Measurements from ENCODE around the gene RAB33A.
"Not testable (repeated sequence)": the region's sequence is repeated elsewhere in the genome, so short reads cannot be mapped to it uniquely, and the experiment has no call there.

Gene RAB33A

GRCh38 chrX:130172127-130172845 is 524 bp downstream of the RAB33A start:
- DNase-seq (ENCODE audit: low spot score): no peak

GRCh38 chrX:130173190-130173895 is 1.6 kb downstream of the RAB33A start:
- DNase-seq (ENCODE audit: low spot score): peak; percentile 78

GRCh38 chrX:130174045-130174704 is 2.4 kb downstream of the RAB33A start:
- peak; percentile 78 for DNase-seq (ENCODE audit: low spot score)

GRCh38 chrX:130174937-130175336 is 3.2 kb downstream of the RAB33A start:
- no peak for DNase-seq (ENCODE audit: low spot score)

GRCh38 chrX:130176354-130176776 is 4.6 kb downstream of the RAB33A start:
- no peak for DNase-seq (ENCODE audit: low spot score)

- DNase-seq (ENCODE audit: low spot score): no peak
Measured at GRCh38 chrX:130176942-130177341, 5.2 kb downstream of the RAB33A start.

GRCh38 chrX:130179170-130179569 is 7.4 kb downstream of the RAB33A start:
- DNase-seq (ENCODE audit: low spot score): no peak

- no peak for DNase-seq (ENCODE audit: low spot score)
Measured at GRCh38 chrX:130179579-130180215, 7.9 kb downstream of the RAB33A start.

- no peak for DNase-seq (ENCODE audit: low spot score)
Measured at GRCh38 chrX:130184168-130184567, 12.4 kb downstream of the RAB33A start.

GRCh38 chrX:130184857-130185256 is 13.1 kb downstream of the RAB33A start:
- no peak for DNase-seq (ENCODE audit: low spot score)

- DNase-seq (ENCODE audit: low spot score): no peak
Measured at GRCh38 chrX:130186651-130187050, 14.9 kb downstream of the RAB33A start.

- DNase-seq (ENCODE audit: low spot score): no peak
Measured at GRCh38 chrX:130190801-130191200, 19.0 kb downstream of the RAB33A start.

- no peak for DNase-seq (ENCODE audit: low spot score)
Measured at GRCh38 chrX:130196466-130196865, 24.7 kb downstream of the RAB33A start.

GRCh38 chrX:130197464-130197863 is 25.7 kb downstream of the RAB33A start:
- no peak for DNase-seq (ENCODE audit: low spot score)

- no peak for DNase-seq (ENCODE audit: low spot score)
Measured at GRCh38 chrX:130204647-130205046, 32.9 kb downstream of the RAB33A start.

GRCh38 chrX:130211415-130212186 is 39.8 kb downstream of the RAB33A start:
- DNase-seq (ENCODE audit: low spot score): no peak

GRCh38 chrX:130212371-130212770 is 40.6 kb downstream of the RAB33A start:
- no peak for DNase-seq (ENCODE audit: low spot score)

- no peak for DNase-seq (ENCODE audit: low spot score)
Measured at GRCh38 chrX:130213376-130213775, 41.6 kb downstream of the RAB33A start.

- DNase-seq (ENCODE audit: low spot score): no peak
Measured at GRCh38 chrX:130216320-130216719, 44.6 kb downstream of the RAB33A start.

- no peak for DNase-seq (ENCODE audit: low spot score)
Measured at GRCh38 chrX:130224810-130225209, 53.0 kb downstream of the RAB33A start.

GRCh38 chrX:130228871-130229270 is 57.1 kb downstream of the RAB33A start:
- no peak for DNase-seq (ENCODE audit: low spot score)

- DNase-seq (ENCODE audit: low spot score): not testable (repeated sequence)
Measured at GRCh38 chrX:130231184-130231583, 59.4 kb downstream of the RAB33A start.
